Activated B cell treated with CpG ODN at 0.5 μM for 24 hours (primary cell): ENCODE measurements around the gene PLEKHG3. TPM values are rescaled to one million over a fixed set of nuclear protein-coding genes. Genes with fewer than 3 reads are reported as not detected.

Experiments
- ATAC-seq: fragments of 200-7000 bp; cut with Tn5 transposase; one replicate; pipeline ENCODE4 v1.10.0; 2021; ENCODE audit warnings: low read depth, mild to moderate bottlenecking, moderate library complexity
- CTCF ChIA-PET: fragments of 350-600 bp; sonication (Branson Sonifier 250); formaldehyde crosslinking; loops from one replicate; lab custom pipeline; 2021; ENCODE audit warnings: antibody characterized with exemption; lab: Charles Lee
- POLR2A ChIA-PET: fragments of 350-600 bp; sonication (Branson Sonifier 250); formaldehyde crosslinking; loops from one replicate; lab custom pipeline; 2021; ENCODE audit warnings: antibody characterized with exemption; lab: Charles Lee
- DNase-seq: peaks from one replicate; pipeline ENCODE4 v3.0.0; 2022
- H3K27ac Mint-ChIP-seq: one replicate; pipeline ENCODE4 v1.8.0; 2020; ENCODE audit warnings: mixed read lengths
- H3K27me3 Mint-ChIP-seq: one replicate; pipeline ENCODE4 v1.8.0; 2021; ENCODE audit warnings: mixed read lengths
- H3K36me3 Mint-ChIP-seq: one replicate; pipeline ENCODE4 v1.8.0; 2021; ENCODE audit warnings: low read depth, mixed read lengths
- H3K4me1 Mint-ChIP-seq: one replicate; pipeline ENCODE4 v1.8.0; 2021; ENCODE audit warnings: mixed read lengths
- H3K4me3 Mint-ChIP-seq: one replicate; pipeline ENCODE4 v1.8.0; 2020; ENCODE audit warnings: mild to moderate bottlenecking, mixed read lengths
- H3K9me3 Mint-ChIP-seq: one replicate; pipeline ENCODE4 v1.8.0; 2020; ENCODE audit warnings: mixed read lengths
- CTCF ChIP-seq: fragments of 200-600 bp; IDR thresholded peaks from one replicate; pipeline ENCODE4 v1.8.0; 2022; ENCODE audit warnings: antibody characterized with exemption, mild to moderate bottlenecking
- intact Hi-C: fragments of 100-400 bp; cut with micrococcal nuclease; formaldehyde crosslinking; loops from one replicate; pipeline ENCODE4 v1.15.1; 2024
- total RNA-seq: library from RNA; stranded (reverse); gene quantifications from 2 replicates; pipeline ENCODE4 v1.2.3, GENCODE V29; 2022

PLEKHG3 gene
- total RNA-seq, 1 donor from 2014 or later = 0.07 TPM

GRCh38 chr14:64760916-64761315 is 56.7 kb downstream of the PLEKHG3 start:
- Mint-ChIP-seq H3K27ac (no peak overlapping the region), H3K27me3 (peaks cover 23% of the 10 kb centered on the region), H3K4me1 (peaks cover 14% of the 10 kb centered on the region), H3K4me3 (no peak overlapping the region), H3K9me3 (no peaks in the 10 kb centered on the region), H3K36me3 (no peaks in the 10 kb centered on the region)
- ATAC-seq = no peak
- TF ChIP-seq CTCF = no peak
- ChIA-PET POLR2A (no interaction called here), CTCF (no interaction called here)
- no peak for DNase-seq
- intact Hi-C loops = loop anchor here (2.0 to 5.0 kb wide), 4 partner anchors 130 to 419 kb away; partner anchors contain the start of gene HSPA2

- intact Hi-C loops = loop anchor here (2.0 to 5.0 kb wide), 4 partner anchors 129 to 419 kb away; partner anchors contain the start of gene HSPA2
- no peak for DNase-seq
- POLR2A ChIA-PET = no interaction called here
- Mint-ChIP-seq H3K36me3 (no peaks in the 10 kb centered on the region), H3K4me3 (no peak overlapping the region), H3K4me1 (peaks cover 14% of the 10 kb centered on the region), H3K9me3 (no peaks in the 10 kb centered on the region), H3K27me3 (peaks cover 21% of the 10 kb centered on the region), H3K27ac (no peak overlapping the region)
- CTCF ChIA-PET = interaction anchor here (0.7 to 1.6 kb wide), 3 partner anchors 11 to 130 kb away, joined by 3 to 5 read pairs (median 3); no protein-coding TSS in a partner anchor
- no peak for TF ChIP-seq CTCF
- no peak for ATAC-seq
These were observed 57.3 kb downstream of the PLEKHG3 start for GRCh38 chr14:64761441-64762043.

- no peak for ATAC-seq
- H3K27ac Mint-ChIP-seq = no peak overlapping the region
- POLR2A ChIA-PET = no interaction called here
These were observed 58.1 kb downstream of the PLEKHG3 start for GRCh38 chr14:64762044-64763034.

GRCh38 chr14:64763085-64763782 is 59.0 kb downstream of the PLEKHG3 start:
- H3K4me3 Mint-ChIP-seq = no peak overlapping the region
- no peak for DNase-seq
- H3K36me3 Mint-ChIP-seq = no peaks in the 10 kb centered on the region
- ChIA-PET CTCF (interaction anchor here (1.3 to 1.6 kb wide), 2 partner anchors 13 to 128 kb away, joined by 3 to 5 read pairs; no protein-coding TSS in a partner anchor), POLR2A (no interaction called here)
- H3K27ac Mint-ChIP-seq = no peak overlapping the region
- peaks cover 14% of the 10 kb centered on the region for H3K4me1 Mint-ChIP-seq
- TF ChIP-seq CTCF = no peak
- ATAC-seq = no peak
- no peaks in the 10 kb centered on the region for H3K9me3 Mint-ChIP-seq
- intact Hi-C loops = loop anchor here (5.0 kb wide), 3 partner anchors 219 to 421 kb away; partner anchors contain the start of gene HSPA2
- peaks cover 17% of the 10 kb centered on the region for H3K27me3 Mint-ChIP-seq

More at GRCh38 chr14:64762044-64763034, 58.1 kb downstream of the PLEKHG3 start:
- no peak for TF ChIP-seq CTCF
- no peaks in the 10 kb centered on the region for H3K9me3 Mint-ChIP-seq
- peaks cover 18% of the 10 kb centered on the region for H3K27me3 Mint-ChIP-seq
- intact Hi-C loops = loop anchor here (5.0 kb wide), 3 partner anchors 220 to 420 kb away; partner anchors contain the start of gene HSPA2
- no peak for DNase-seq
- no peak overlapping the region for H3K4me3 Mint-ChIP-seq
- no peaks in the 10 kb centered on the region for H3K36me3 Mint-ChIP-seq
- peaks cover 14% of the 10 kb centered on the region for H3K4me1 Mint-ChIP-seq
- CTCF ChIA-PET = interaction anchor here (0.7 to 1.6 kb wide), 3 partner anchors 12 to 129 kb away, joined by 3 to 5 read pairs (median 3); no protein-coding TSS in a partner anchor
